HepG2 (cell line): Measurements from ENCODE around the gene GTF2H1. TPM values are rescaled to one million over a fixed set of nuclear protein-coding genes. Genes with fewer than 3 reads are reported as not detected.

Experiments used
- ARID5B ChIP-seq: IDR thresholded peaks from 2 replicates; pipeline ENCODE4 v1.4.0; 2020; ENCODE audit warnings: mild to moderate bottlenecking, missing genetic modification reagents
- KDM2A ChIP-seq: sonication (generic); formaldehyde crosslinking; IDR thresholded peaks from 2 replicates; pipeline ENCODE4 v1.4.0; 2020; ENCODE audit warnings: low read depth, missing genetic modification reagents, borderline replicate concordance
- KMT2B ChIP-seq: IDR thresholded peaks from 2 replicates; pipeline ENCODE4 v1.6.1; 2016; ENCODE audit warnings: missing genetic modification reagents, missing compliant biosample characterization
- MEF2D ChIP-seq: sonication (generic); formaldehyde crosslinking; IDR thresholded peaks from 2 replicates; pipeline ENCODE4 v1.5.1; 2020; ENCODE audit warnings: mild to moderate bottlenecking, missing genetic modification reagents
- NFAT5 ChIP-seq: sonication (generic); formaldehyde crosslinking; IDR thresholded peaks from 2 replicates; pipeline ENCODE4 v1.4.0; 2020; ENCODE audit warnings: missing genetic modification reagents
- RBM22 ChIP-seq: fragments of 200-400 bp; formaldehyde crosslinking; optimal IDR thresholded peaks from 2 replicates; pipeline ENCODE3; 2017; ENCODE audit warnings: mild to moderate bottlenecking, low read length, moderate library complexity
- RERE ChIP-seq: IDR thresholded peaks from 2 replicates; pipeline ENCODE4 v1.6.1; 2016; ENCODE audit warnings: low read depth, missing genetic modification reagents, missing compliant biosample characterization
- SRY ChIP-seq: sonication (generic); formaldehyde crosslinking; IDR thresholded peaks from 2 replicates; pipeline ENCODE4 v1.8.0; 2022; ENCODE audit warnings: mild to moderate bottlenecking, missing genetic modification reagents
- TOPORS ChIP-seq: sonication (generic); formaldehyde crosslinking; IDR thresholded peaks from 2 replicates; pipeline ENCODE4 v1.8.0; 2023; ENCODE audit warnings: mild to moderate bottlenecking, missing genetic modification reagents
- ZFP91 ChIP-seq: sonication (generic); formaldehyde crosslinking; IDR thresholded peaks from 2 replicates; pipeline ENCODE4 v1.9.0; 2022; ENCODE audit warnings: missing genetic modification reagents, mild to moderate bottlenecking, borderline replicate concordance
- ZFX ChIP-seq: sonication (generic); formaldehyde crosslinking; IDR thresholded peaks from 2 replicates; pipeline ENCODE4 v1.4.0; 2020; ENCODE audit warnings: mild to moderate bottlenecking, low read depth, missing genetic modification reagents, moderate library complexity
- ZNF274 ChIP-seq: sonication (generic); formaldehyde crosslinking; IDR thresholded peaks from 2 replicates; pipeline ENCODE4 v1.5.1; 2020; ENCODE audit warnings: mild to moderate bottlenecking, missing genetic modification reagents
- polyA plus RNA-seq, 8 experiments: library from polyadenylated mRNA; depleted of rRNA in 3 of 8; stranded (reverse) in 7 of 8; unstranded in 1 of 8; fragments of >200 nt; fragmentation: Illumina TruSeq in 4 of 8; extraction: Trizol in 4 of 8; gene quantifications; 2 replicates each; pipeline versions ENCODE4 v1.2.1 to v1.2.3, GENCODE V29; 2011 to 2016; ENCODE audit warnings: low read depth in 4 of 8, missing spikeins in 1 of 8, mixed read lengths in 1 of 8; ENCODE audit not compliant: insufficient read depth in 1 of 8
- total RNA-seq, 5 experiments: library from RNA; depleted of rRNA; stranded (reverse); fragments of >200 nt; fragmentation: Illumina TruSeq; extraction: Trizol; gene quantifications; 2 replicates each; pipeline ENCODE4 v1.2.3, GENCODE V29; 2016; ENCODE audit warnings: low read depth in 1 of 5

Gene GTF2H1
- total and polyA plus RNA-seq, 2 of the 13 experiments (the other 11 are each of a cell fraction or from before 2014, with no cell fraction given), result 15.7 to 51.4 TPM

- TF ChIP-seq ARID5B (CRISPR knock-in tag) (no peak), SRY (CRISPR knock-in tag) (no peak), TOPORS (no peak), RERE (no peak), NFAT5 (CRISPR knock-in tag) (no peak), KMT2B (no peak), ZNF274 (CRISPR knock-in tag) (no peak), MEF2D (CRISPR knock-in tag) (no peak; the same call in 1 of the 2 replicates), ZFP91 (CRISPR knock-in tag) (peak; percentile 54; the same call in 1 of the 2 replicates), RBM22 (peak; percentile 99), ZFX (CRISPR knock-in tag) (0 out of 2 replicates have a peak, but pooled peaks have one; percentile 17), KDM2A (peak; percentile 67)
Measured at GRCh38 chr11:18408558-18409291, 86.4 kb downstream of the GTF2H1 start (continued).
